Measurements from ENCODE around the gene MEGF11. TPM values are rescaled to one million over a fixed set of nuclear protein-coding genes. Genes with fewer than 3 reads are reported as not detected.

Gene MEGF11
- total RNA-seq, 1 experiment from 2014 or later: 0.09 TPM

- Mint-ChIP-seq H3K27ac (ENCODE audit: unreplicated experiment) (no peak overlapping the region), H3K36me3 (ENCODE audit: insufficient read depth, unreplicated experiment) (no peaks in the 10 kb centered on the region), H3K27me3 (ENCODE audit: unreplicated experiment) (peaks cover 23% of the 10 kb centered on the region), H3K9me3 (ENCODE audit: low read depth, unreplicated experiment) (no peaks in the 10 kb centered on the region), H3K4me3 (ENCODE audit: low read depth, unreplicated experiment) (no peak overlapping the region), H3K4me1 (ENCODE audit: low read depth, unreplicated experiment) (no peaks in the 10 kb centered on the region)
- DNase-seq: no peak
- TF ChIP-seq, protein P1, sequence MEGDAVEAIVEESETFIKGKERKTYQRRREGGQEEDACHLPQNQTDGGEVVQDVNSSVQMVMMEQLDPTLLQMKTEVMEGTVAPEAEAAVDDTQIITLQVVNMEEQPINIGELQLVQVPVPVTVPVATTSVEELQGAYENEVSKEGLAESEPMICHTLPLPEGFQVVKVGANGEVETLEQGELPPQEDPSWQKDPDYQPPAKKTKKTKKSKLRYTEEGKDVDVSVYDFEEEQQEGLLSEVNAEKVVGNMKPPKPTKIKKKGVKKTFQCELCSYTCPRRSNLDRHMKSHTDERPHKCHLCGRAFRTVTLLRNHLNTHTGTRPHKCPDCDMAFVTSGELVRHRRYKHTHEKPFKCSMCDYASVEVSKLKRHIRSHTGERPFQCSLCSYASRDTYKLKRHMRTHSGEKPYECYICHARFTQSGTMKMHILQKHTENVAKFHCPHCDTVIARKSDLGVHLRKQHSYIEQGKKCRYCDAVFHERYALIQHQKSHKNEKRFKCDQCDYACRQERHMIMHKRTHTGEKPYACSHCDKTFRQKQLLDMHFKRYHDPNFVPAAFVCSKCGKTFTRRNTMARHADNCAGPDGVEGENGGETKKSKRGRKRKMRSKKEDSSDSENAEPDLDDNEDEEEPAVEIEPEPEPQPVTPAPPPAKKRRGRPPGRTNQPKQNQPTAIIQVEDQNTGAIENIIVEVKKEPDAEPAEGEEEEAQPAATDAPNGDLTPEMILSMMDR (IDR thresholded peaks at IDR 0.05; ENCODE audit: unreplicated experiment): no peak
- no TSS peak for BruUV-seq (replicated peaks)
- intact Hi-C loops (cut with micrococcal nuclease; ENCODE audit: unreplicated experiment): no loop called here
- CTCF ChIA-PET: no interaction called here
These were observed 108.4 kb downstream of the MEGF11 start for GRCh38 chr15:66144978-66145725.

GRCh38 chr15:66142285-66142684, 111.3 kb downstream of the MEGF11 start:
- Mint-ChIP-seq H3K27ac (ENCODE audit: unreplicated experiment) (no peak overlapping the region), H3K4me3 (ENCODE audit: low read depth, unreplicated experiment) (no peak overlapping the region), H3K36me3 (ENCODE audit: insufficient read depth, unreplicated experiment) (no peaks in the 10 kb centered on the region), H3K4me1 (ENCODE audit: low read depth, unreplicated experiment) (no peaks in the 10 kb centered on the region), H3K27me3 (ENCODE audit: unreplicated experiment) (peaks cover 19% of the 10 kb centered on the region), H3K9me3 (ENCODE audit: low read depth, unreplicated experiment) (no peaks in the 10 kb centered on the region)
- TF ChIP-seq, protein P1 (IDR thresholded peaks at IDR 0.05; ENCODE audit: unreplicated experiment): no peak
- CTCF ChIA-PET: no interaction called here
- intact Hi-C loops (cut with micrococcal nuclease; ENCODE audit: unreplicated experiment): no loop called here
- no peak for DNase-seq
- BruUV-seq (replicated peaks): no TSS peak

DNA sequence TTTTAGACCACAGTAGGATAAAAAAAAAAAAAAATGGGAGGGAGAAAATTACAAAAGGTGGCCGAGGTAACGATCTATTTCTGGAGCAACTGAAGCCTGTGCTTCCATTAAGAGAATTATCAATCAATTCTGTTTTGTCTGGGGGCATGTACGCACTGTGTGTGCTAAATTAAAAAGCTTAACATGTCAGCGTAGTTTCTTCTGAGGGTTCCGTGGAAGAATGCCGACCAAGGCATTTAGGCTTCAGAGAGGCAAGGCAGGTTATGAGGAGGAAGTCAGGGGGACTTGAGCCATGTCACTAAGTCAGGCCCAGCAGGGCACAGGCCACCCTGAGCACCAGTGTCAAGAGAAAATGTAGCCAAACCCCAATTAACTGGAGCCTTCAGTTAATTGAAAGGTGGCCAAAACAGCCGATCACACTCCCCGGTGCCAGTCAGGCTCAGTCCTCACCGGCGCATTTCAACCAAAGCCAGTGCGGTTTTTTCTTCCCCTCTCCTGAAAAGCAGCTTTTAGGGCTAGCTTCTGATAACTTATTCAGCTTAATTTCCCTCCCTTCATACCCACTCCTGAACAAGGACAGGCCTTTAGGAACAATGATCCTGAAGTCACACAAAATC, 113.9 kb downstream of the MEGF11 start:
- CTCF ChIA-PET: no interaction called here
- intact Hi-C loops (cut with micrococcal nuclease; ENCODE audit: unreplicated experiment): no loop called here
- H3K27me3 Mint-ChIP-seq (ENCODE audit: unreplicated experiment): peaks cover 9% of the 10 kb centered on the region
- H3K27ac Mint-ChIP-seq (ENCODE audit: unreplicated experiment): no peak overlapping the region
- DNase-seq: no peak
- BruUV-seq (replicated peaks): no TSS peak
- TF ChIP-seq, protein P1 (IDR thresholded peaks at IDR 0.05; ENCODE audit: unreplicated experiment): no peak
- H3K4me1 Mint-ChIP-seq (ENCODE audit: low read depth, unreplicated experiment): no peaks in the 10 kb centered on the region
- no peaks in the 10 kb centered on the region for H3K36me3 Mint-ChIP-seq (ENCODE audit: insufficient read depth, unreplicated experiment)
- H3K9me3 Mint-ChIP-seq (ENCODE audit: low read depth, unreplicated experiment): no peaks in the 10 kb centered on the region
- H3K4me3 Mint-ChIP-seq (ENCODE audit: low read depth, unreplicated experiment): no peak overlapping the region

DNA sequence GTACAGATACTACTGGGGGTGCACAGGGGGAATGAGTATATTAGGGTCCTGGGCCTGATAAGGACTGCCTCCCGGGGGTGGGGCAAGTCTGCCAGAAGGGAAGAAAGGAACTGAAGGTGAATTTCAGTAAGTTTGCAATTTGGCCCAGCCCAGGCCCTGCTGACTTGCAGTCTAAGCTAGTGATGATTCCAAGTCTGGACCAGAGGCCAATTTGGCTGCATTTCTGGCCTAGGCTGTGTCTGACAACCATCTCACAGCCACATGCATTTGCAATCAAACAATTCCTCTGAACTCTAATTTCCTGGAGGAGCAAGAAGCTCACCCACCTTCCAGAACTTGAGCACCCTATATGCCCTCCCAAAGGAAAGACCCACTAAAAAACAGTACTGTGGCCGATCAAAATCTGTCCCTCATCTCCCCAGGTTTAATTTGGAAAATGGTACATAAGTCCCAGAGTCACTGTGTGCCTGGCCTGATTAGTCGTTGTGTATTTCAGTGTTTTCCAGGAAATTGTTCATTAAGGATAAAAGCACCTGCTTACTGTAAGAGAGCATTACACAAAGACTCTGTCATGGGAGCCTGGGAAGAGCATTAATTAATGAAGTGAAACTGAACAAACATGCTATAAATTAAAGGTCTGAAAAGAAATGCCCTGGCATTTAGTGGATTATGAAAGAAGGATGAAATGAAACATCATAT, 114.5 kb downstream of the MEGF11 start:
- H3K9me3 Mint-ChIP-seq (ENCODE audit: low read depth, unreplicated experiment): no peaks in the 10 kb centered on the region
- TF ChIP-seq, protein P1 (IDR thresholded peaks at IDR 0.05; ENCODE audit: unreplicated experiment): no peak
- no peak for DNase-seq
- intact Hi-C loops (cut with micrococcal nuclease; ENCODE audit: unreplicated experiment): no loop called here
- no peaks in the 10 kb centered on the region for H3K36me3 Mint-ChIP-seq (ENCODE audit: insufficient read depth, unreplicated experiment)
- H3K4me3 Mint-ChIP-seq (ENCODE audit: low read depth, unreplicated experiment): no peak overlapping the region
- H3K4me1 Mint-ChIP-seq (ENCODE audit: low read depth, unreplicated experiment): no peaks in the 10 kb centered on the region
- no TSS peak for BruUV-seq (replicated peaks)
- H3K27me3 Mint-ChIP-seq (ENCODE audit: unreplicated experiment): peaks cover 9% of the 10 kb centered on the region
- CTCF ChIA-PET: interaction anchor here (0.5 to 1.4 kb wide), 2 partner anchors 14 to 296 kb away, joined by 3 read pairs; no protein-coding TSS in a partner anchor
- no peak overlapping the region for H3K27ac Mint-ChIP-seq (ENCODE audit: unreplicated experiment)
